ENCODE measurements around the gene ALDH4A1.

The ALDH4A1 gene

GRCh38 chr1:18883079-18883478, 19.3 kb downstream of the ALDH4A1 start:
- H3K4me3 Mint-ChIP-seq: no peak overlapping the region
- H3K27me3 Mint-ChIP-seq: no peaks in the 10 kb centered on the region
- H3K27ac Mint-ChIP-seq: no peak overlapping the region
- H3K4me1 Mint-ChIP-seq (ENCODE audit: low read depth): no peaks in the 10 kb centered on the region
- H3K9me3 Mint-ChIP-seq (ENCODE audit: low read depth): no peaks in the 10 kb centered on the region
- H3K36me3 Mint-ChIP-seq: no peaks in the 10 kb centered on the region

GRCh38 chr1:18882486-18882885, 19.9 kb downstream of the ALDH4A1 start:
- H3K27me3 Mint-ChIP-seq: no peaks in the 10 kb centered on the region
- H3K9me3 Mint-ChIP-seq (ENCODE audit: low read depth): no peaks in the 10 kb centered on the region
- no peak overlapping the region for H3K4me3 Mint-ChIP-seq
- no peak overlapping the region for H3K27ac Mint-ChIP-seq
- H3K4me1 Mint-ChIP-seq (ENCODE audit: low read depth): no peaks in the 10 kb centered on the region
- no peaks in the 10 kb centered on the region for H3K36me3 Mint-ChIP-seq

GRCh38 chr1:18881642-18882431, 20.5 kb downstream of the ALDH4A1 start:
- Mint-ChIP-seq H3K9me3 (ENCODE audit: low read depth) (no peaks in the 10 kb centered on the region), H3K4me1 (ENCODE audit: low read depth) (no peaks in the 10 kb centered on the region), H3K27me3 (no peaks in the 10 kb centered on the region), H3K27ac (no peak overlapping the region), H3K4me3 (no peak overlapping the region), H3K36me3 (no peaks in the 10 kb centered on the region)

GRCh38 chr1:18881164-18881563, 21.2 kb downstream of the ALDH4A1 start:
- H3K9me3 Mint-ChIP-seq (ENCODE audit: low read depth): no peaks in the 10 kb centered on the region
- H3K27ac Mint-ChIP-seq: no peak overlapping the region
- no peak overlapping the region for H3K4me3 Mint-ChIP-seq
- no peaks in the 10 kb centered on the region for H3K4me1 Mint-ChIP-seq (ENCODE audit: low read depth)
- no peaks in the 10 kb centered on the region for H3K27me3 Mint-ChIP-seq
- no peaks in the 10 kb centered on the region for H3K36me3 Mint-ChIP-seq

GRCh38 chr1:18880585-18880984, 21.8 kb downstream of the ALDH4A1 start:
- Mint-ChIP-seq H3K4me3 (no peak overlapping the region), H3K27ac (no peak overlapping the region), H3K4me1 (ENCODE audit: low read depth) (no peaks in the 10 kb centered on the region), H3K9me3 (ENCODE audit: low read depth) (no peaks in the 10 kb centered on the region), H3K36me3 (no peaks in the 10 kb centered on the region), H3K27me3 (no peaks in the 10 kb centered on the region)

- Mint-ChIP-seq H3K36me3 (no peaks in the 10 kb centered on the region), H3K4me3 (no peak overlapping the region), H3K27me3 (no peaks in the 10 kb centered on the region), H3K27ac (no peak overlapping the region), H3K4me1 (ENCODE audit: low read depth) (no peaks in the 10 kb centered on the region), H3K9me3 (ENCODE audit: low read depth) (no peaks in the 10 kb centered on the region)
Measured at GRCh38 chr1:18879791-18880309, 22.5 kb downstream of the ALDH4A1 start.

- H3K27ac Mint-ChIP-seq: no peak overlapping the region
- no peaks in the 10 kb centered on the region for H3K9me3 Mint-ChIP-seq (ENCODE audit: low read depth)
- H3K36me3 Mint-ChIP-seq: no peaks in the 10 kb centered on the region
- no peaks in the 10 kb centered on the region for H3K27me3 Mint-ChIP-seq
- no peak overlapping the region for H3K4me3 Mint-ChIP-seq
- no peaks in the 10 kb centered on the region for H3K4me1 Mint-ChIP-seq (ENCODE audit: low read depth)
Measured at GRCh38 chr1:18879215-18879790, 23.1 kb downstream of the ALDH4A1 start.

GRCh38 chr1:18878538-18879214, 23.7 kb downstream of the ALDH4A1 start:
- Mint-ChIP-seq H3K9me3 (ENCODE audit: low read depth) (no peaks in the 10 kb centered on the region), H3K4me3 (no peak overlapping the region), H3K27ac (no peak overlapping the region), H3K27me3 (no peaks in the 10 kb centered on the region), H3K36me3 (no peaks in the 10 kb centered on the region), H3K4me1 (ENCODE audit: low read depth) (no peaks in the 10 kb centered on the region)

- H3K9me3 Mint-ChIP-seq (ENCODE audit: low read depth): no peaks in the 10 kb centered on the region
- no peaks in the 10 kb centered on the region for H3K27me3 Mint-ChIP-seq
- H3K4me1 Mint-ChIP-seq (ENCODE audit: low read depth): no peaks in the 10 kb centered on the region
- no peaks in the 10 kb centered on the region for H3K36me3 Mint-ChIP-seq
- H3K4me3 Mint-ChIP-seq: no peak overlapping the region
- no peak overlapping the region for H3K27ac Mint-ChIP-seq
Measured at GRCh38 chr1:18877282-18877681, 25.1 kb downstream of the ALDH4A1 start.

- H3K27ac Mint-ChIP-seq: no peak overlapping the region
- no peaks in the 10 kb centered on the region for H3K36me3 Mint-ChIP-seq
- no peaks in the 10 kb centered on the region for H3K4me1 Mint-ChIP-seq (ENCODE audit: low read depth)
- H3K4me3 Mint-ChIP-seq: no peak overlapping the region
- H3K27me3 Mint-ChIP-seq: no peaks in the 10 kb centered on the region
- no peaks in the 10 kb centered on the region for H3K9me3 Mint-ChIP-seq (ENCODE audit: low read depth)
Measured at GRCh38 chr1:18876210-18876609, 26.1 kb downstream of the ALDH4A1 start.

GRCh38 chr1:18875796-18876128, 26.6 kb downstream of the ALDH4A1 start:
- H3K4me1 Mint-ChIP-seq (ENCODE audit: low read depth): no peaks in the 10 kb centered on the region
- H3K27me3 Mint-ChIP-seq: no peaks in the 10 kb centered on the region
- H3K4me3 Mint-ChIP-seq: no peak overlapping the region

GRCh38 chr1:18875107-18875795, 27.1 kb downstream of the ALDH4A1 start:
- no peaks in the 10 kb centered on the region for H3K27me3 Mint-ChIP-seq
- H3K4me1 Mint-ChIP-seq (ENCODE audit: low read depth): no peaks in the 10 kb centered on the region
- H3K4me3 Mint-ChIP-seq: no peak overlapping the region
- no peaks in the 10 kb centered on the region for H3K9me3 Mint-ChIP-seq (ENCODE audit: low read depth)
- H3K27ac Mint-ChIP-seq: no peak overlapping the region
- no peaks in the 10 kb centered on the region for H3K36me3 Mint-ChIP-seq

More at GRCh38 chr1:18875796-18876128, 26.6 kb downstream of the ALDH4A1 start:
- H3K36me3 Mint-ChIP-seq: no peaks in the 10 kb centered on the region
- H3K27ac Mint-ChIP-seq: no peak overlapping the region
- H3K9me3 Mint-ChIP-seq (ENCODE audit: low read depth): no peaks in the 10 kb centered on the region

- Mint-ChIP-seq H3K27me3 (no peaks in the 10 kb centered on the region), H3K9me3 (ENCODE audit: low read depth) (no peaks in the 10 kb centered on the region), H3K4me3 (no peak overlapping the region), H3K36me3 (no peaks in the 10 kb centered on the region), H3K27ac (no peak overlapping the region), H3K4me1 (ENCODE audit: low read depth) (no peaks in the 10 kb centered on the region)
Measured at GRCh38 chr1:18874600-18874999, 27.8 kb downstream of the ALDH4A1 start.

- Mint-ChIP-seq H3K27me3 (no peaks in the 10 kb centered on the region), H3K9me3 (ENCODE audit: low read depth) (no peaks in the 10 kb centered on the region), H3K4me1 (ENCODE audit: low read depth) (no peaks in the 10 kb centered on the region), H3K36me3 (no peaks in the 10 kb centered on the region), H3K4me3 (no peak overlapping the region), H3K27ac (no peak overlapping the region)
Measured at GRCh38 chr1:18874036-18874435, 28.3 kb downstream of the ALDH4A1 start.

GRCh38 chr1:18872071-18872611, 30.2 kb downstream of the ALDH4A1 start:
- Mint-ChIP-seq H3K4me1 (ENCODE audit: low read depth) (no peaks in the 10 kb centered on the region), H3K27me3 (no peaks in the 10 kb centered on the region), H3K9me3 (ENCODE audit: low read depth) (no peaks in the 10 kb centered on the region), H3K36me3 (no peaks in the 10 kb centered on the region), H3K4me3 (no peak overlapping the region), H3K27ac (no peak overlapping the region)
